ENCODE data around the gene KRT83.
"Not testable (repeated sequence)": the region's sequence is repeated elsewhere in the genome, so short reads cannot be mapped to it uniquely, and the experiment has no call there.

GRCh38 chr12:52345041-52345440 is 23.8 kb upstream of the KRT83 start:
- not testable (repeated sequence) for TF ChIP-seq TAF1, SPI1, POLR2A, POLR2AphosphoS5, POU2F2 (IDR thresholded peaks at IDR 0.05; ENCODE audit: low read depth, low read length)

Measured in GM12891 (cell line).